Measurements from ENCODE around the gene SLCO3A1. TPM values are rescaled to one million over a fixed set of nuclear protein-coding genes. Genes with fewer than 3 reads are reported as not detected.

SLCO3A1 gene
- total RNA-seq, 4 donors from 2014 or later: 12.1 to 22.3 (median 13.5) TPM

GRCh38 chr15:91833056-91833455, 20.5 kb upstream of the SLCO3A1 start:
- TF ChIP-seq CTCF (IDR thresholded peaks at IDR 0.05; ENCODE audit: low read depth): no peak

- TF ChIP-seq CTCF (IDR thresholded peaks at IDR 0.05; ENCODE audit: low read depth): no peak
These were observed 13.6 kb upstream of the SLCO3A1 start for GRCh38 chr15:91839867-91840266.

GRCh38 chr15:91841861-91842260, 11.6 kb upstream of the SLCO3A1 start:
- no peak for TF ChIP-seq CTCF (IDR thresholded peaks at IDR 0.05; ENCODE audit: low read depth)

GRCh38 chr15:91844341-91844740, 9.2 kb upstream of the SLCO3A1 start:
- no peak for TF ChIP-seq CTCF (IDR thresholded peaks at IDR 0.05; ENCODE audit: low read depth)

GRCh38 chr15:91844928-91845327, 8.6 kb upstream of the SLCO3A1 start:
- no peak for TF ChIP-seq CTCF (IDR thresholded peaks at IDR 0.05; ENCODE audit: low read depth)

- TF ChIP-seq CTCF (IDR thresholded peaks at IDR 0.05; ENCODE audit: low read depth): no peak
These were observed 7.8 kb upstream of the SLCO3A1 start for GRCh38 chr15:91845720-91846119.

- no peak for TF ChIP-seq CTCF (IDR thresholded peaks at IDR 0.05; ENCODE audit: low read depth)
These were observed 4.3 kb upstream of the SLCO3A1 start for GRCh38 chr15:91849180-91849579.

All from subcutaneous adipose tissue (tissue), 4 donors.